Type B pancreatic cell (in vitro differentiated cells): ENCODE data around the gene TTC28. TPM values are rescaled to one million over a fixed set of nuclear protein-coding genes. Genes with fewer than 3 reads are reported as not detected.

Experiments used
- DNase-seq: peaks from one replicate; pipeline ENCODE4 v3.0.0; 2021; ENCODE audit warnings: mixed read lengths; ENCODE audit not compliant: unreplicated experiment; ENCODE audit errors: extremely low spot score
- H3K27ac Mint-ChIP-seq: 2 replicates; pipeline ENCODE4 v1.8.0; 2021; ENCODE audit warnings: mild to moderate bottlenecking, mixed read lengths
- H3K27me3 Mint-ChIP-seq: 2 replicates; pipeline ENCODE4 v1.8.0; 2021; ENCODE audit warnings: mixed read lengths
- H3K36me3 Mint-ChIP-seq: 2 replicates; pipeline ENCODE4 v1.8.0; 2021; ENCODE audit warnings: mixed read lengths
- H3K4me1 Mint-ChIP-seq: one replicate; pipeline ENCODE4 v1.8.0; 2021; ENCODE audit warnings: mixed read lengths; ENCODE audit not compliant: unreplicated experiment
- H3K4me3 Mint-ChIP-seq: 2 replicates; pipeline ENCODE4 v1.8.0; 2021; ENCODE audit warnings: mild to moderate bottlenecking, mixed read lengths
- H3K9me3 Mint-ChIP-seq: 2 replicates; pipeline ENCODE4 v1.8.0; 2021; ENCODE audit warnings: mixed read lengths
- CTCF ChIP-seq: fragments of 200-600 bp; sonication (generic); conservative IDR thresholded peaks from 2 replicates; pipeline ENCODE4 v1.5.0; 2021; ENCODE audit warnings: antibody characterized with exemption, mild to moderate bottlenecking
- total RNA-seq: library from RNA; stranded (reverse); gene quantifications from 2 replicates; pipeline ENCODE4 v1.2.1, GENCODE V29; 2021; ENCODE audit warnings: low replicate concordance

Gene TTC28
- total RNA-seq, 1 donor from 2014 or later = 59.2 TPM

DNA sequence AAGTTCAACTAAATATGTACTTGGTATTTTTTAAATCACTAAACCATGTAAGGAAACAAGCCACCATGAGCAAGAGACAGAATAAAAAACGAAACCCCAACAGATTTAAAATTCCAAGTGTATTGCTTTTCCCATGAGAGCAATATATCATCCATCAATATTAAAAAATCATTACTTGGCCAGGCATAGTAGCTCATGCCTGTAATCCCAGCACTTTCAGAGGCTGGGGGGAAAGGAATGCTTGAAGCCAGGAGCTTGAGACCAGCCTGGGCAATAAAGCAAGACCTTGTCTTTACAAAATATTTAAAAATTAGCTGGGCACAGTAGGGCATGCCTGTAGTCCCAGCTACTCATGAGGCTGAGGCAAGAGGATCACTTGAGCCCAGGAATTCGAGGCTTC is 190.8 kb downstream of the TTC28 start:
- H3K9me3 Mint-ChIP-seq = peaks cover 15% of the 10 kb centered on the region
- H3K4me1 Mint-ChIP-seq = peaks cover 16% of the 10 kb centered on the region
- H3K4me3 Mint-ChIP-seq = no peak overlapping the region
- H3K27me3 Mint-ChIP-seq = no peaks in the 10 kb centered on the region
- H3K36me3 Mint-ChIP-seq = peaks cover 6% of the 10 kb centered on the region
- no peak overlapping the region for H3K27ac Mint-ChIP-seq
- DNase-seq = no peak
- no peak for TF ChIP-seq CTCF

GRCh38 chr22:28484662-28485061 is 195.0 kb downstream of the TTC28 start:
- Mint-ChIP-seq H3K27ac (no peak overlapping the region), H3K9me3 (peaks cover 10% of the 10 kb centered on the region), H3K36me3 (no peaks in the 10 kb centered on the region), H3K4me3 (no peak overlapping the region), H3K27me3 (no peaks in the 10 kb centered on the region), H3K4me1 (peaks cover 16% of the 10 kb centered on the region)
- no peak for DNase-seq
- no peak for TF ChIP-seq CTCF

DNA sequence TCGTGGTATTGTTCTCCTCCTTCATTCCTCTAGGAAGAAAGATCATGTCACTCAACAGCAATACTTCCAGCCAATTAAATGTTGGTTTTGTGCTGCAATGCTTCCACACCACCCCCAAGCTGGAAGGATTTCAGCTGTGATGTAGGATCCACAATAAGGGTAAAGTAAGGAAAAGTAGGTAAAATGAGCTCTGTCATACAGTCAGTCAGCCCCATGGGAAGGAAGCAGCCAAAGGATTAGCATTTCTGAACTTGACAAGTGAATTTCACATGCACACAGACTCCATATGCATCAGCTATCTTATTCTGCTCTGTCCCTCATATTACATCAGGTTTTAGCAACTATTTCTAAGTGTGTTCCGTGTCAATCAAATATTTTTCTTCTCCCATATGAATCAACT is 197.9 kb downstream of the TTC28 start:
- TF ChIP-seq CTCF = no peak
- H3K27me3 Mint-ChIP-seq = no peaks in the 10 kb centered on the region
- H3K27ac Mint-ChIP-seq = no peak overlapping the region
- DNase-seq = no peak
- H3K4me1 Mint-ChIP-seq = peaks cover 12% of the 10 kb centered on the region
- H3K36me3 Mint-ChIP-seq = peaks cover 7% of the 10 kb centered on the region
- H3K4me3 Mint-ChIP-seq = no peak overlapping the region
- peaks cover 14% of the 10 kb centered on the region for H3K9me3 Mint-ChIP-seq

GRCh38 chr22:28480000-28480715 is 199.5 kb downstream of the TTC28 start:
- Mint-ChIP-seq H3K4me3 (no peak overlapping the region), H3K27ac (no peak overlapping the region), H3K9me3 (peaks cover 9% of the 10 kb centered on the region), H3K36me3 (peaks cover 7% of the 10 kb centered on the region), H3K4me1 (peaks cover 6% of the 10 kb centered on the region), H3K27me3 (no peaks in the 10 kb centered on the region)
- TF ChIP-seq CTCF = no peak
- DNase-seq = no peak

DNA sequence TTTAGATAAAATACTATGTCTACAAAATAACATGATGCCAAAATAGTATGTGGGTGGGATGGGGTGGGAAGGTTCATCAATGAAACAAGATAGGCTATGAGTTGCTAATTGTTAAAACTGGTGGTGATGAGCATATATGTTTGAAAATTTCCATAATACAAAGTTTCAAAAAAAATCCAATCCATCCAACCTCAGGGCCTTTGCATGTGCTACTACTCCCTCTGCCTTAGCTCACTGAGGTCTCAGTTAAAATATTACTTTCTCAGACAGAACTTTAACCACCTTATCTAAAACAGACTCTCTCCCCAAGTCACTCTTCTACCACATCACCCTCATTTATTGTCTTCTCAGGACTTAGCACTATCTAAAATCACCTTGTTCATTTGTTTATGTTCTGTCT is 201.1 kb downstream of the TTC28 start:
- Mint-ChIP-seq H3K36me3 (peaks cover 11% of the 10 kb centered on the region), H3K27me3 (no peaks in the 10 kb centered on the region), H3K4me3 (no peak overlapping the region), H3K27ac (no peak overlapping the region), H3K9me3 (peaks cover 11% of the 10 kb centered on the region), H3K4me1 (no peaks in the 10 kb centered on the region)
- no peak for TF ChIP-seq CTCF
- no peak for DNase-seq
